Measurements from ENCODE around the gene RAMP1. TPM values are rescaled to one million over a fixed set of nuclear protein-coding genes. Genes with fewer than 3 reads are reported as not detected.

The RAMP1 gene
- total and polyA plus RNA-seq, 9 of the 15 experiments (the other 6 are each of a cell fraction or from before 2014, with no cell fraction given) = 0.72 to 0.77 TPM; not detected in 7

DNA sequence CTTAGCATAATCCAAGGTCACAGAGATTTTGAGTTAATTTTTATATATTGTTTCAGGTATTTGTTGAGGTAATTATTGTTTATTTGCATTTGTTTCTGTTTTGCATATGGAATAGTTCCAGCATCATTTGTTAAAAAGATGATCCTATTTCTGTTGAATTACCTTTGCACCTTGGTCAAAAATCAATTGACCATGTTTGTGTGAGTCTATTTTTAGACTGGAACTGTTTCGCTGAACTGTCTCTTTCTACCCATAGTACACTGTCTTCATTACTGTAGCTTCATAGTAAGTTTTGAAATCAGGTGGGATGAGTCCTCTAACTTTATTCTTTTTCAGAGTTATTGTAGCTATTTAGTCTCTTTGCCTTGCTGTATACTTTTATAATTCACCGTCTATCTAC, 28.9 kb upstream of the RAMP1 start (continued):
- TF ChIP-seq ZNF408 (CRISPR knock-in tag; IDR thresholded peaks at IDR 0.05; ENCODE audit: low read depth) = no peak
- TF ChIP-seq NR2C2 (CRISPR knock-in tag; IDR thresholded peaks at IDR 0.05) = no peak
- TF ChIP-seq NR2C2 (tag; IDR thresholded peaks at IDR 0.05) = no peak
- TF ChIP-seq CBX3 (IDR thresholded peaks at IDR 0.05; ENCODE audit: borderline replicate concordance in 1 of 2, low read length in 2 of 2) = no peak

DNA sequence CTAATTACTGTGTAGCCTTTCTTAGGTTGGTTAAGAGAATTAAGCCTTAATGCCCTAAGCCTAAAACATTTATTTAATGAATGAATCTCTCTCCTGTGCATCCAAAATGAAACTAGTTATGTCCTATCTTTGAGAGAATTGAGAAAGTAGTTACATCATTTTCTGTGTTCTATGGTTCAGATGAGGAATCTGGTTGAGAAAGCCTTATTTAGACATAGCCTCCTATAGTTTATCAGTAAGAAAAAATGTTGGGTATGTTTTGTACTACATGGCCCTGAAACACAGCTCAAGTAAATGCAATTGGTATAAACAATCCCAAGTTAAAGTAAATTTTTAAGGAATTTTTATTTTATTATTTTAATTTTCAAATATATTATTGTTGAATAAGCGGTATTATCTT, 25.9 kb upstream of the RAMP1 start:
- BruUV-seq (replicated peaks) = no TSS peak
- WGBS (ENCODE audit: insufficient coverage, low coverage, missing lambda C conversion rate) = 0% methylated on average over 1 of the region's 1 CpG
- Histone ChIP-seq H3K9me3 (replicated peaks; ENCODE audit: control insufficient read depth, insufficient read depth, low read depth, low read length) (no peaks in the 10 kb centered on the region), H3K4me1 (replicated peaks in 1 of 2; ENCODE audit: control insufficient read depth in 2 of 2, insufficient read depth in 2 of 2, low read length in 2 of 2) (no peaks in the 10 kb centered on the region), H3K27ac (ENCODE audit: extremely low read depth, low read depth, low read length) (no peak overlapping the region), H3K36me3 (ENCODE audit: control insufficient read depth, insufficient read depth, low read length) (no peaks in the 10 kb centered on the region), H3K9ac (ENCODE audit: insufficient read depth in 1 of 2, low read depth in 2 of 2, low read length in 2 of 2) (no peak overlapping the region), H2AFZ (ENCODE audit: low read depth, low read length) (no peak overlapping the region), H3K4me3 (no peak overlapping the region), H3K79me2 (ENCODE audit: control insufficient read depth, insufficient read depth, low read length) (no peaks in the 10 kb centered on the region), H3K27me3 (ENCODE audit: control insufficient read depth in 2 of 2, insufficient read depth in 2 of 2, low read length in 2 of 2) (peaks cover 2 to 6% of the 10 kb centered on the region in 2 experiments; a peak in 4 of 5 replicates), H4K20me1 (replicated peaks; ENCODE audit: control insufficient read depth, insufficient read depth, low read length) (no peaks in the 10 kb centered on the region), H3K9me1 (ENCODE audit: control insufficient read depth, insufficient read depth, low read length) (no peaks in the 10 kb centered on the region), H3K4me2 (ENCODE audit: insufficient read depth, low read length) (no peak overlapping the region)
- ATAC-seq (no peak), FAIRE-seq (no peak), DNase-seq (ENCODE audit: extremely low read depth in 1 of 4, low spot score in 3 of 4) (no peak)
- intact Hi-C loops (cut with micrococcal nuclease) = no loop called here
- ChIA-PET POLR2A (interaction anchor here (1.6 kb wide), 1 partner anchor 22 kb away, joined by 3 read pairs; no protein-coding TSS in a partner anchor), CTCF (ENCODE audit: low intra/inter-chr PET ratio) (interaction anchor here (0.6 kb wide), 1 partner anchor 776 kb away, joined by 3 read pairs; no protein-coding TSS in a partner anchor)
- in situ Hi-C loops (cut with MboI) = no loop called here
- TF ChIP-seq, protein P1, sequence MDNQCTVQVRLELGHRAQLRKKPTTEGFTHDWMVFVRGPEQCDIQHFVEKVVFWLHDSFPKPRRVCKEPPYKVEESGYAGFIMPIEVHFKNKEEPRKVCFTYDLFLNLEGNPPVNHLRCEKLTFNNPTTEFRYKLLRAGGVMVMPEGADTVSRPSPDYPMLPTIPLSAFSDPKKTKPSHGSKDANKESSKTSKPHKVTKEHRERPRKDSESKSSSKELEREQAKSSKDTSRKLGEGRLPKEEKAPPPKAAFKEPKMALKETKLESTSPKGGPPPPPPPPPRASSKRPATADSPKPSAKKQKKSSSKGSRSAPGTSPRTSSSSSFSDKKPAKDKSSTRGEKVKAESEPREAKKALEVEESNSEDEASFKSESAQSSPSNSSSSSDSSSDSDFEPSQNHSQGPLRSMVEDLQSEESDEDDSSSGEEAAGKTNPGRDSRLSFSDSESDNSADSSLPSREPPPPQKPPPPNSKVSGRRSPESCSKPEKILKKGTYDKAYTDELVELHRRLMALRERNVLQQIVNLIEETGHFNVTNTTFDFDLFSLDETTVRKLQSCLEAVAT (IDR thresholded peaks at IDR 0.05) = no peak
- TF ChIP-seq, protein P2, sequence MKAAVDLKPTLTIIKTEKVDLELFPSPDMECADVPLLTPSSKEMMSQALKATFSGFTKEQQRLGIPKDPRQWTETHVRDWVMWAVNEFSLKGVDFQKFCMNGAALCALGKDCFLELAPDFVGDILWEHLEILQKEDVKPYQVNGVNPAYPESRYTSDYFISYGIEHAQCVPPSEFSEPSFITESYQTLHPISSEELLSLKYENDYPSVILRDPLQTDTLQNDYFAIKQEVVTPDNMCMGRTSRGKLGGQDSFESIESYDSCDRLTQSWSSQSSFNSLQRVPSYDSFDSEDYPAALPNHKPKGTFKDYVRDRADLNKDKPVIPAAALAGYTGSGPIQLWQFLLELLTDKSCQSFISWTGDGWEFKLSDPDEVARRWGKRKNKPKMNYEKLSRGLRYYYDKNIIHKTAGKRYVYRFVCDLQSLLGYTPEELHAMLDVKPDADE (conservative IDR thresholded peaks at IDR 0.05; ENCODE audit: control insufficient read depth, low read depth, low read length) = no peak
- TF ChIP-seq NEUROD1 (IDR thresholded peaks at IDR 0.05; ENCODE audit: borderline replicate concordance, low read depth, low read length, partially characterized antibody) (no peak), NELFE (IDR thresholded peaks at IDR 0.05; ENCODE audit: insufficient read depth, insufficient read length) (no peak), SNRNP70 (optimal IDR thresholded peaks at IDR 0.05; ENCODE audit: low read depth, low read length) (no peak), SREBF2 (CRISPR knock-in tag; IDR thresholded peaks at IDR 0.05) (no peak), NFXL1 (CRISPR knock-in tag; IDR thresholded peaks at IDR 0.05) (no peak), HNRNPUL1 (IDR thresholded peaks at IDR 0.05; ENCODE audit: low read length) (no peak)
- TF ChIP-seq, protein P3, sequence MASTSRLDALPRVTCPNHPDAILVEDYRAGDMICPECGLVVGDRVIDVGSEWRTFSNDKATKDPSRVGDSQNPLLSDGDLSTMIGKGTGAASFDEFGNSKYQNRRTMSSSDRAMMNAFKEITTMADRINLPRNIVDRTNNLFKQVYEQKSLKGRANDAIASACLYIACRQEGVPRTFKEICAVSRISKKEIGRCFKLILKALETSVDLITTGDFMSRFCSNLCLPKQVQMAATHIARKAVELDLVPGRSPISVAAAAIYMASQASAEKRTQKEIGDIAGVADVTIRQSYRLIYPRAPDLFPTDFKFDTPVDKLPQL (IDR thresholded peaks at IDR 0.05; ENCODE audit: extremely low read depth, insufficient read length) = no peak
- TF ChIP-seq, protein P4, sequence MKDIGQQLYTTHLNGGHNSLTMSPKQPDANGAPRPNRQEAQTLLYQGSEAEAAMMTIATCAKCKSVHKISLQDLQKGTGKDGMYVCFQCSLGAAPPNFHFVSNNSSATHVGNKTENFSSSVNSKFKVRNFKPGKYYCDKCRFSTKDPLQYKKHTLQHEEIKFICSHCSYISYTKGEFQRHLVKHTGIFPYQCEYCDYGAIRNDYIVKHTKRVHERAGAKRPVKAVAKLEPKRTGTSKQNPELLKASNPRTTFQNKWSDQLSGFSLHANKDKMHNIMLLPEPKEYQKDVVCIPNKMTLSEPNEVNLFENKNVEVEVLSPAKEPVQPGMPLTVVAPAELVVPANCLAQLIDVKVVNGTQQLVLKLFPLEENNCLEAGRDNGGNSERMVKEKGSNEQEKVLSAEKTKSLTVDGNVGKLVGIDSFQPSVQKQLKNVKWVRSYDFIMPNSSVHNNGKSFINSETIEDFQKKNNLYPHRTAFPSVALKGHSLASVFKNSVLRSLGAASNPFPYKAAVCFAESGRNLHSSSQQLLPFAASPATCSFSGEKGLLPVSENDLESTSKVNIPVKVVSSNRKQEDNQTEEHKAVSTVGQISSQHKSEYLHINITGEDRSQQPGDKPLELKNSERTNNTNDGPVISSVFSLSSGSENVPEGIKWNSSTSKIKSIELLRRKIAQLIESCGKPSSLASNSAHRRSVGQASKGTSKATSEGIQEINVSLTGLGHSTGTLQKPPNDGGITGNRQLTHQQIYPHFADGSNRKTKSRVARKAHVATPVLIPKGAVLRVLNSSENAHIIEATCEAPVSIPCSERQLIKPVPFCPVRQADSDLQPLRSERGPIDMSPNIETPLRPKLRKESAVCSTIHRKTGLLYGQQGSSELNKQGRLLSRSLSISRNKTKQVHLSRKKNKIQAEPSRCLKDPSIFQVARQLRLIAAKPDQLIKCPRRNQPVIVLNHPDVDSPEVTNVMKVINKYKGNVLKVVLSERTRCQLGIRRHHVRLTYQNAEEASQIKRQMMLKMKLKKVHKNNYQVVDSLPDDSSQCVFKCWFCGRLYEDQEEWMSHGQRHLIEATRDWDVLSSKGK (CRISPR knock-in tag; IDR thresholded peaks at IDR 0.05) = no peak
